Thyroid gland (tissue), 4 donors: ENCODE measurements around the gene RPP14. TPM values are rescaled to one million over a fixed set of nuclear protein-coding genes. Genes with fewer than 3 reads are reported as not detected.

ENCODE experiments used
- DNase-seq, 2 donors: peaks; one replicate each; pipeline ENCODE4 v3.0.0-alpha.2; 2019
- H3K27ac ChIP-seq, 3 donors: fragments of 200-600 bp; sonication (generic); 1 replicate in 2 of 3; 2 replicates in 1 of 3; pipeline ENCODE4 v1.5.1; 2016 to 2019; ENCODE audit warnings: mild to moderate bottlenecking in 1 of 3, moderate library complexity in 1 of 3
- H3K27me3 ChIP-seq: fragments of 200-600 bp; sonication (generic); one replicate; pipeline ENCODE4 v1.5.1; 2019
- H3K36me3 ChIP-seq, 2 donors: fragments of 200-600 bp; sonication (generic); one replicate each; pipeline ENCODE4 v1.5.1; 2016 to 2019
- H3K4me1 ChIP-seq, 2 donors: fragments of 200-600 bp; sonication (generic); one replicate each; pipeline ENCODE4 v1.5.1; 2017 to 2019
- H3K4me3 ChIP-seq, 3 donors: fragments of 200-600 bp; sonication (generic); replicated peaks in 1 of 3; 1 replicate in 2 of 3; 2 replicates in 1 of 3; pipeline ENCODE4 v1.5.1; 2016; ENCODE audit warnings: mild to moderate bottlenecking in 1 of 3
- H3K9me3 ChIP-seq: fragments of 200-600 bp; sonication (generic); one replicate; pipeline ENCODE4 v1.5.1; 2017
- POLR2A ChIP-seq, 2 donors: fragments of 450-650 bp; IDR thresholded peaks; one replicate each; pipeline ENCODE4 v1.6.1; 2017; ENCODE audit warnings: antibody characterized with exemption in 2 of 2, mild to moderate bottlenecking in 2 of 2, moderate library complexity in 1 of 2
- WGBS, 2 donors: methylation state at CpG; one replicate each; pipeline ENCODE4 v1.1.5; 2017; 5-methylcytosine and 5-hydroxymethylcytosine counted together
- intact Hi-C: fragments of 100-400 bp; cut with DNase I; formaldehyde crosslinking; loops from one replicate; pipeline ENCODE4 v1.15.1; 2023
- total RNA-seq, 4 donors: library from RNA; depleted of rRNA; stranded (reverse); fragments of >200 nt; gene quantifications; one replicate each; pipeline ENCODE4 v1.2.3, GENCODE V29; 2016
- TF ChIP-seq, protein P1 (sequence below), 6 experiments: fragments of 200-600 bp in 3 of 6; fragments of 450-650 bp in 3 of 6; sonication (generic) in 3 of 6; IDR thresholded peaks; one replicate each; pipeline ENCODE4 v1.5.1; 2016 to 2019; ENCODE audit warnings: antibody characterized with exemption in 6 of 6, mild to moderate bottlenecking in 2 of 6, inconsistent platforms in 1 of 6, moderate library complexity in 1 of 6

The RPP14 gene
- total RNA-seq, 4 donors from 2014 or later = 13.4 to 19.9 (median 15.7) TPM

- Histone ChIP-seq H3K4me3 (no peak overlapping the region), H3K9me3 (no peaks in the 10 kb centered on the region), H3K4me1 (peaks cover 0 to 11% of the 10 kb centered on the region in 2 donors), H3K27ac (no peak overlapping the region), H3K27me3 (no peaks in the 10 kb centered on the region), H3K36me3 (no peaks in the 10 kb centered on the region)
- intact Hi-C loops = loop anchor here (10.0 kb wide), 1 partner anchor 293 kb away; the partner anchor contains the start of gene FLNB
- WGBS, 2 donors = 65% methylated on average over 3 of the region's 3 CpGs
- TF ChIP-seq, protein P1, sequence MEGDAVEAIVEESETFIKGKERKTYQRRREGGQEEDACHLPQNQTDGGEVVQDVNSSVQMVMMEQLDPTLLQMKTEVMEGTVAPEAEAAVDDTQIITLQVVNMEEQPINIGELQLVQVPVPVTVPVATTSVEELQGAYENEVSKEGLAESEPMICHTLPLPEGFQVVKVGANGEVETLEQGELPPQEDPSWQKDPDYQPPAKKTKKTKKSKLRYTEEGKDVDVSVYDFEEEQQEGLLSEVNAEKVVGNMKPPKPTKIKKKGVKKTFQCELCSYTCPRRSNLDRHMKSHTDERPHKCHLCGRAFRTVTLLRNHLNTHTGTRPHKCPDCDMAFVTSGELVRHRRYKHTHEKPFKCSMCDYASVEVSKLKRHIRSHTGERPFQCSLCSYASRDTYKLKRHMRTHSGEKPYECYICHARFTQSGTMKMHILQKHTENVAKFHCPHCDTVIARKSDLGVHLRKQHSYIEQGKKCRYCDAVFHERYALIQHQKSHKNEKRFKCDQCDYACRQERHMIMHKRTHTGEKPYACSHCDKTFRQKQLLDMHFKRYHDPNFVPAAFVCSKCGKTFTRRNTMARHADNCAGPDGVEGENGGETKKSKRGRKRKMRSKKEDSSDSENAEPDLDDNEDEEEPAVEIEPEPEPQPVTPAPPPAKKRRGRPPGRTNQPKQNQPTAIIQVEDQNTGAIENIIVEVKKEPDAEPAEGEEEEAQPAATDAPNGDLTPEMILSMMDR (IDR thresholded peaks at IDR 0.05) = no peak
- no peak for TF ChIP-seq POLR2A (IDR thresholded peaks at IDR 0.05)
- DNase-seq = no peak
These were observed 7.9 kb upstream of the RPP14 start for GRCh38 chr3:58298190-58298589.

DNA sequence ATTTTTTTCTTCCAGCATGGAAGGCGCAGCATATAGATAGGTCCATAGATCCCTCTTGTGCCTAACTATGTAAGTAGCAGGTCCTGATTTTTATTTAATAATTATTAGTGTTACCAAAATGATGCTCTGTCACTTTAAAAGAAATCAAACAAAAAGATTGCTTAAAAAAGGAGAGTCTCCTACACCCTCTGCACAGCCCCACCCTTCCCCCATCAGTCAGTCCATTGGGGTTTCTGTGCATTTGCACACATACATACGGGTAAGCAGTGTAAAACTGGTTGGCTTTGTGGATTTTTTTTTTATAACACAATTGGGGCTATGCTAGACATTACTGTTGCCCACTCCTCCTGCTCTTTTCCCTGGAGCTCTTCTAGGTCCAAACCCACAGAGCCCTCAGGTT lies 7.0 kb upstream of the RPP14 start:
- TF ChIP-seq, protein P1 (IDR thresholded peaks at IDR 0.05) = no peak
- no peak for TF ChIP-seq POLR2A (IDR thresholded peaks at IDR 0.05)
- Histone ChIP-seq H3K9me3 (no peaks in the 10 kb centered on the region), H3K36me3 (no peaks in the 10 kb centered on the region), H3K27ac (no peak overlapping the region), H3K27me3 (no peaks in the 10 kb centered on the region), H3K4me3 (no peak overlapping the region), H3K4me1 (peaks cover 0 to 11% of the 10 kb centered on the region in 2 donors)
- DNase-seq = no peak
- intact Hi-C loops = loop anchor here (10.0 kb wide), 1 partner anchor 294 kb away; the partner anchor contains the start of gene FLNB
- WGBS, 2 donors = 71 to 72% methylated on average over 2 of the region's 2 CpGs

- no peaks in the 10 kb centered on the region for H3K27me3 ChIP-seq
- H3K4me3 ChIP-seq = no peak overlapping the region
- WGBS, 2 donors = 15 to 18% methylated on average over 8 of the region's 8 CpGs
- TF ChIP-seq POLR2A (IDR thresholded peaks at IDR 0.05) = no peak
- TF ChIP-seq, protein P1 (IDR thresholded peaks at IDR 0.05) = peak in 5 of 6 experiments; percentile 18 to 75 (median 51)
- no peaks in the 10 kb centered on the region for H3K36me3 ChIP-seq
- intact Hi-C loops = loop anchor here (5.0 to 10.0 kb wide), 3 partner anchors 63 to 295 kb away; partner anchors contain the start of genes ABHD6 and FLNB
- H3K27ac ChIP-seq = no peak overlapping the region
- DNase-seq = peak in 1 of 2 donors; percentile 20
- H3K9me3 ChIP-seq = no peaks in the 10 kb centered on the region
- H3K4me1 ChIP-seq = peaks cover 0 to 11% of the 10 kb centered on the region in 2 donors
These were observed 6.1 kb upstream of the RPP14 start for GRCh38 chr3:58299839-58300516.

GRCh38 chr3:58307639-58308215 lies 1.7 kb downstream of the RPP14 start:
- Histone ChIP-seq H3K27ac (peak overlapping the region in 2 of 3 donors; percentile 94 to 96), H3K4me1 (peaks cover 15 to 21% of the 10 kb centered on the region in 2 donors), H3K4me3 (peak overlapping the region in 2 of 3 donors; percentile 62 to 78), H3K36me3 (peaks cover 15 to 22% of the 10 kb centered on the region in 2 donors), H3K27me3 (no peaks in the 10 kb centered on the region), H3K9me3 (no peaks in the 10 kb centered on the region)
- TF ChIP-seq POLR2A (IDR thresholded peaks at IDR 0.05) = no peak
- TF ChIP-seq, protein P1 (IDR thresholded peaks at IDR 0.05) = peak; percentile 13 to 65 (median 42)
- DNase-seq = peak; percentile 57 to 58
- 23% methylated on average over 10 of the region's 10 CpGs for WGBS, 2 donors
- intact Hi-C loops = no loop called here

- H3K27me3 ChIP-seq = no peaks in the 10 kb centered on the region
- H3K27ac ChIP-seq = no peak overlapping the region
- intact Hi-C loops = no loop called here
- 13 to 29% methylated on average over 1 of the region's 1 CpG for WGBS, 2 donors
- no peak overlapping the region for H3K4me3 ChIP-seq
- no peak for TF ChIP-seq POLR2A (IDR thresholded peaks at IDR 0.05)
- TF ChIP-seq, protein P1 (IDR thresholded peaks at IDR 0.05) = no peak
- peaks cover 25 to 26% of the 10 kb centered on the region in 2 donors for H3K36me3 ChIP-seq
- DNase-seq = no peak
- H3K9me3 ChIP-seq = no peaks in the 10 kb centered on the region
- H3K4me1 ChIP-seq = peaks cover 15 to 21% of the 10 kb centered on the region in 2 donors
These were observed 2.7 kb downstream of the RPP14 start for GRCh38 chr3:58308728-58309127.
